MM.1S (cell line): Measurements from ENCODE around the gene ZMIZ1.

ENCODE experiments used
- DNase-seq: peaks from one replicate; pipeline ENCODE4 v3.0.0-alpha.2; 2015
- H2AFZ ChIP-seq: fragments of 300-600 bp; sonication (generic); 2 replicates; pipeline ENCODE4 v1.6.0; 2016; ENCODE audit warnings: antibody characterized with exemption, low read length
- H3F3A ChIP-seq: fragments of 300-600 bp; sonication (generic); 2 replicates; pipeline ENCODE4 v1.6.1; 2016; ENCODE audit warnings: mild to moderate bottlenecking, antibody characterized with exemption, low read length, moderate library complexity, mixed read lengths; ENCODE audit not compliant: insufficient read depth
- H3K27ac ChIP-seq: fragments of 300-600 bp; sonication (generic); 2 replicates; pipeline ENCODE4 v1.5.1; 2016; ENCODE audit warnings: mild to moderate bottlenecking, low read length
- H3K27me3 ChIP-seq: fragments of 300-600 bp; sonication (generic); replicated peaks from 2 replicates; pipeline ENCODE4 v1.6.0; 2016; ENCODE audit warnings: low read length; ENCODE audit not compliant: insufficient read depth
- H3K36me3 ChIP-seq: fragments of 300-600 bp; sonication (generic); replicated peaks from 2 replicates; pipeline ENCODE4 v1.6.1; 2016; ENCODE audit warnings: mild to moderate bottlenecking, low read length, mixed read lengths; ENCODE audit not compliant: insufficient read depth
- H3K4me1 ChIP-seq: fragments of 300-600 bp; sonication (generic); 2 replicates; pipeline ENCODE4 v1.6.1; 2016; ENCODE audit warnings: low read length, mixed read lengths
- H3K4me2 ChIP-seq: fragments of 300-600 bp; sonication (generic); 2 replicates; pipeline ENCODE4 v1.6.0; 2016; ENCODE audit warnings: low read depth, low read length
- H3K4me3 ChIP-seq: fragments of 300-600 bp; sonication (generic); 2 replicates; pipeline ENCODE4 v1.5.1; 2016; ENCODE audit warnings: low read length, mixed read lengths
- H3K79me2 ChIP-seq: fragments of 300-600 bp; sonication (generic); 2 replicates; pipeline ENCODE4 v1.6.1; 2016; ENCODE audit warnings: mixed run types, low read length, mixed read lengths
- H3K9ac ChIP-seq: fragments of 300-600 bp; sonication (generic); 2 replicates; pipeline ENCODE4 v1.6.1; 2016; ENCODE audit warnings: low read length, mixed read lengths
- H3K9me2 ChIP-seq: fragments of 300-600 bp; sonication (generic); replicated peaks from 2 replicates; pipeline ENCODE4 v1.6.1; 2016; ENCODE audit warnings: mild to moderate bottlenecking, low read length, mixed read lengths; ENCODE audit not compliant: insufficient read depth
- H3K9me3 ChIP-seq: fragments of 300-600 bp; sonication (generic); replicated peaks from 2 replicates; pipeline ENCODE4 v1.6.1; 2016; ENCODE audit warnings: mild to moderate bottlenecking, low read length, mixed read lengths; ENCODE audit not compliant: insufficient read depth
- H4K20me1 ChIP-seq: fragments of 300-600 bp; sonication (generic); 2 replicates; pipeline ENCODE4 v1.6.1; 2016; ENCODE audit warnings: mild to moderate bottlenecking, low read length, moderate library complexity, mixed read lengths; ENCODE audit not compliant: insufficient read depth
- CTCF ChIP-seq: fragments of 300-600 bp; sonication (generic); IDR thresholded peaks from 2 replicates; pipeline ENCODE4 v1.5.1; 2016; ENCODE audit warnings: antibody characterized with exemption, low read length, mixed read lengths
- EZH2 ChIP-seq: fragments of 300-600 bp; sonication (generic); optimal IDR thresholded peaks from 2 replicates; pipeline ENCODE3; 2017; ENCODE audit warnings: low read depth, mild to moderate bottlenecking, antibody characterized with exemption, low read length, mixed read lengths
- EZH2phosphoT487 ChIP-seq: fragments of 300-600 bp; sonication (generic); IDR thresholded peaks from 2 replicates; pipeline ENCODE4 v1.6.1; 2018; ENCODE audit warnings: antibody characterized with exemption, low read length

Gene ZMIZ1

GRCh38 chr10:79237454-79238157 is 168.8 kb downstream of the ZMIZ1 start:
- no peak for DNase-seq
- Histone ChIP-seq H3F3A (no peaks in the 10 kb centered on the region), H3K27me3 (no peaks in the 10 kb centered on the region), H2AFZ (no peak overlapping the region), H3K9me2 (no peaks in the 10 kb centered on the region), H3K36me3 (no peaks in the 10 kb centered on the region), H3K4me3 (no peak overlapping the region), H4K20me1 (no peaks in the 10 kb centered on the region), H3K4me2 (no peak overlapping the region), H3K27ac (no peak overlapping the region), H3K79me2 (peaks cover 5% of the 10 kb centered on the region; the same call in 1 of the 2 replicates), H3K4me1 (peaks cover 9% of the 10 kb centered on the region), H3K9me3 (no peaks in the 10 kb centered on the region), H3K9ac (no peak overlapping the region)
- TF ChIP-seq EZH2 (no peak), EZH2phosphoT487 (no peak), CTCF (no peak)

- H3K27ac ChIP-seq, result no peak overlapping the region
- no peaks in the 10 kb centered on the region for H3K36me3 ChIP-seq
- peaks cover 5% of the 10 kb centered on the region; the same call in 1 of the 2 replicates for H3K79me2 ChIP-seq
- no peak overlapping the region for H3K4me2 ChIP-seq
- H3K9me2 ChIP-seq, result no peaks in the 10 kb centered on the region
- TF ChIP-seq CTCF (no peak), EZH2phosphoT487 (no peak), EZH2 (no peak)
- no peaks in the 10 kb centered on the region for H4K20me1 ChIP-seq
- H2AFZ ChIP-seq, result no peak overlapping the region
- H3K4me1 ChIP-seq, result peaks cover 9% of the 10 kb centered on the region
- H3K4me3 ChIP-seq, result no peak overlapping the region
- no peak for DNase-seq
- no peaks in the 10 kb centered on the region for H3F3A ChIP-seq
- H3K9ac ChIP-seq, result no peak overlapping the region
- no peaks in the 10 kb centered on the region for H3K27me3 ChIP-seq
- H3K9me3 ChIP-seq, result no peaks in the 10 kb centered on the region
Observed at GRCh38 chr10:79238158-79238520, 169.4 kb downstream of the ZMIZ1 start.

GRCh38 chr10:79238606-79239005 is 169.8 kb downstream of the ZMIZ1 start:
- Histone ChIP-seq H3K4me2 (no peak overlapping the region), H3K27me3 (no peaks in the 10 kb centered on the region), H3K79me2 (peaks cover 7% of the 10 kb centered on the region), H3F3A (no peaks in the 10 kb centered on the region), H3K9me3 (no peaks in the 10 kb centered on the region), H3K27ac (no peak overlapping the region), H3K9ac (no peak overlapping the region), H3K4me3 (no peak overlapping the region), H3K9me2 (no peaks in the 10 kb centered on the region), H3K4me1 (peaks cover 9% of the 10 kb centered on the region), H4K20me1 (no peaks in the 10 kb centered on the region), H3K36me3 (no peaks in the 10 kb centered on the region), H2AFZ (no peak overlapping the region)
- no peak for DNase-seq
- TF ChIP-seq CTCF (no peak), EZH2phosphoT487 (no peak), EZH2 (no peak)
